Liver (tissue), 3 donors: ENCODE results near the gene CTNNAL1.

ENCODE experiments used
- EGR1 ChIP-seq, 2 donors: IDR thresholded peaks; 2 replicates each; pipeline ENCODE4 v1.6.1; 2016 to 2018; ENCODE audit warnings: antibody characterized with exemption in 2 of 2, low read depth in 2 of 2
- GABPA ChIP-seq, 2 donors: IDR thresholded peaks in 1 of 2; conservative IDR thresholded peaks in 1 of 2; 2 replicates each; pipeline ENCODE4 v1.6.1; 2016; ENCODE audit warnings: antibody characterized with exemption in 2 of 2, mild to moderate bottlenecking in 1 of 2, moderate library complexity in 1 of 2
- RAD21 ChIP-seq, 2 donors: IDR thresholded peaks; 2 replicates each; pipeline ENCODE4 v1.6.1; 2016; ENCODE audit warnings: antibody characterized with exemption in 2 of 2, mild to moderate bottlenecking in 2 of 2
- YY1 ChIP-seq: IDR thresholded peaks from 2 replicates; pipeline ENCODE4 v1.6.1; 2016; ENCODE audit warnings: antibody characterized with exemption, mild to moderate bottlenecking
- TF ChIP-seq, protein P1 (sequence below): fragments of 150-350 bp; IDR thresholded peaks from 2 replicates; pipeline ENCODE4 v1.5.1; 2017; ENCODE audit warnings: improper control_type of control experiment, low read depth, low read length; ENCODE audit not compliant: missing input control
- donor health status: healthy.
- donor health status: healthy.

DNA sequence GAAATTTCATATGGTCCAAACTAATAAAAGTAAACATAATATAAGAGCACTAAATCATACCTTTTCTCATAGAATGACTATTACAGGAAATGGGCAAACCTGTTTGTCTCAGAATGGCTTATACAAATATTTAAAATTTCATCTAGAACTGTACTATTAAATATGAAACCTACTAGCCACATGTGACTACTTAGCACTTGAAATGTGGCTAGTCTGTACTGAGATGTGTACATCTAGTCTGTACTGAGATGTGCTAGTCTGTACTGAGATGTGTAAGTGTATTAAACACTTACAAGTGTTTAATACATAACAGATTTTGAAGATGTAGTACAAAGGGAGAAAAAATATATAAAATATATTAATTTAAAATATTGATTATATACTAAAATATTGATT lies 56.7 kb downstream of the CTNNAL1 start:
- TF ChIP-seq, protein P1, sequence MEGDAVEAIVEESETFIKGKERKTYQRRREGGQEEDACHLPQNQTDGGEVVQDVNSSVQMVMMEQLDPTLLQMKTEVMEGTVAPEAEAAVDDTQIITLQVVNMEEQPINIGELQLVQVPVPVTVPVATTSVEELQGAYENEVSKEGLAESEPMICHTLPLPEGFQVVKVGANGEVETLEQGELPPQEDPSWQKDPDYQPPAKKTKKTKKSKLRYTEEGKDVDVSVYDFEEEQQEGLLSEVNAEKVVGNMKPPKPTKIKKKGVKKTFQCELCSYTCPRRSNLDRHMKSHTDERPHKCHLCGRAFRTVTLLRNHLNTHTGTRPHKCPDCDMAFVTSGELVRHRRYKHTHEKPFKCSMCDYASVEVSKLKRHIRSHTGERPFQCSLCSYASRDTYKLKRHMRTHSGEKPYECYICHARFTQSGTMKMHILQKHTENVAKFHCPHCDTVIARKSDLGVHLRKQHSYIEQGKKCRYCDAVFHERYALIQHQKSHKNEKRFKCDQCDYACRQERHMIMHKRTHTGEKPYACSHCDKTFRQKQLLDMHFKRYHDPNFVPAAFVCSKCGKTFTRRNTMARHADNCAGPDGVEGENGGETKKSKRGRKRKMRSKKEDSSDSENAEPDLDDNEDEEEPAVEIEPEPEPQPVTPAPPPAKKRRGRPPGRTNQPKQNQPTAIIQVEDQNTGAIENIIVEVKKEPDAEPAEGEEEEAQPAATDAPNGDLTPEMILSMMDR, result no peak
- TF ChIP-seq GABPA (IDR thresholded peaks at IDR 0.05 in 1 of 2, conservative IDR thresholded peaks at IDR 0.05 in 1 of 2), result no peak
- TF ChIP-seq YY1, result no peak
- TF ChIP-seq RAD21 (IDR thresholded peaks at IDR 0.05), result no peak
- TF ChIP-seq EGR1 (IDR thresholded peaks at IDR 0.05; ENCODE audit: low read depth in 2 of 2), result no peak
